Hepatocyte (in vitro differentiated cells): ENCODE results near the gene ABR. TPM values are rescaled to one million over a fixed set of nuclear protein-coding genes. Genes with fewer than 3 reads are reported as not detected.

Experiments
- DNase-seq: peaks from one replicate; pipeline ENCODE4 v3.0.0-alpha.2; 2016; ENCODE audit warnings: low spot score
- H2AFZ ChIP-seq: fragments of 200-600 bp; sonication (generic); 2 replicates; pipeline ENCODE4 v1.6.0; 2016; ENCODE audit warnings: antibody characterized with exemption, mild to moderate bottlenecking
- H3K27ac ChIP-seq: fragments of 200-600 bp; sonication (generic); 2 replicates; pipeline ENCODE4 v1.5.1; 2016; ENCODE audit warnings: mild to moderate bottlenecking
- H3K27me3 ChIP-seq: fragments of 200-600 bp; sonication (generic); 2 replicates; pipeline ENCODE4 v1.6.1; 2016
- H3K36me3 ChIP-seq: fragments of 200-600 bp; sonication (generic); replicated peaks from 2 replicates; pipeline ENCODE4 v1.5.1; 2016; ENCODE audit warnings: low read depth; ENCODE audit not compliant: insufficient read depth
- H3K4me1 ChIP-seq: fragments of 200-600 bp; sonication (generic); 2 replicates; pipeline ENCODE4 v1.5.1; 2016; ENCODE audit warnings: mild to moderate bottlenecking, moderate library complexity; ENCODE audit not compliant: insufficient read depth
- H3K4me2 ChIP-seq: fragments of 200-600 bp; sonication (generic); 2 replicates; pipeline ENCODE4 v1.6.0; 2016
- H3K4me3 ChIP-seq: fragments of 200-600 bp; sonication (generic); 2 replicates; pipeline ENCODE4 v1.5.1; 2016; ENCODE audit warnings: mild to moderate bottlenecking
- H3K79me2 ChIP-seq: fragments of 200-600 bp; sonication (generic); 2 replicates; pipeline ENCODE4 v1.6.0; 2017; ENCODE audit warnings: mild to moderate bottlenecking
- H3K9me2 ChIP-seq: fragments of 200-600 bp; sonication (generic); replicated peaks from 2 replicates; pipeline ENCODE4 v1.6.0; 2017; ENCODE audit warnings: mild to moderate bottlenecking; ENCODE audit not compliant: insufficient read depth
- H3K9me3 ChIP-seq: fragments of 200-600 bp; sonication (generic); 2 replicates; pipeline ENCODE4 v1.5.1; 2016; ENCODE audit warnings: low read depth, mild to moderate bottlenecking
- H4K20me1 ChIP-seq: fragments of 200-600 bp; sonication (generic); 2 replicates; pipeline ENCODE4 v1.6.0; 2016; ENCODE audit warnings: mild to moderate bottlenecking; ENCODE audit not compliant: insufficient read depth, poor library complexity, severe bottlenecking
- CTCF ChIP-seq: fragments of 200-600 bp; sonication (generic); IDR thresholded peaks from 2 replicates; pipeline ENCODE4 v1.5.1; 2016; ENCODE audit warnings: antibody characterized with exemption, mild to moderate bottlenecking; ENCODE audit not compliant: poor library complexity
- EZH2 ChIP-seq: fragments of 200-600 bp; sonication (generic); IDR thresholded peaks from 2 replicates; pipeline ENCODE4 v1.6.1; 2016; ENCODE audit warnings: antibody characterized with exemption, mild to moderate bottlenecking, borderline replicate concordance
- EZH2phosphoT487 ChIP-seq: fragments of 200-600 bp; sonication (generic); IDR thresholded peaks from one replicate; pipeline ENCODE4 v1.6.1; 2018; ENCODE audit warnings: antibody characterized with exemption, mild to moderate bottlenecking, low read depth, moderate library complexity; ENCODE audit not compliant: unreplicated experiment, severe bottlenecking
- WGBS: methylation state at CpG from one replicate; pipeline ENCODE4 v1.1.6; 2016; ENCODE audit warnings: low lambda C conversion rate; ENCODE audit errors: missing lambda C conversion rate; 5-methylcytosine and 5-hydroxymethylcytosine counted together
- polyA plus RNA-seq: library from polyadenylated mRNA; unstranded; fragments of >200 nt; fragmentation: Nextera tagmentation; extraction: Ambion mirVana; gene quantifications from 2 replicates; pipeline ENCODE4 v1.2.1, GENCODE V29; 2016
- total RNA-seq: library from RNA; depleted of rRNA; stranded (reverse); fragments of >200 nt; gene quantifications from 2 replicates; pipeline ENCODE4 v1.2.3, GENCODE V29; 2014

ABR gene
- total and polyA plus RNA-seq, 2 experiments from 2014 or later, result 26.8 to 51.5 TPM

GRCh38 chr17:1010586-1010985 lies 169.2 kb downstream of the ABR start:
- Histone ChIP-seq H3K36me3 (no peaks in the 10 kb centered on the region), H3K79me2 (no peaks in the 10 kb centered on the region), H3K27me3 (no peaks in the 10 kb centered on the region), H3K27ac (no peak overlapping the region), H3K9me2 (no peaks in the 10 kb centered on the region), H3K4me3 (no peak overlapping the region), H3K4me2 (no peak overlapping the region), H3K9me3 (no peaks in the 10 kb centered on the region), H2AFZ (no peak overlapping the region), H3K4me1 (peaks cover 5% of the 10 kb centered on the region), H4K20me1 (no peaks in the 10 kb centered on the region)
- 92% methylated on average over 14 of the region's 14 CpGs for WGBS
- TF ChIP-seq CTCF (no peak), EZH2 (no peak), EZH2phosphoT487 (no peak)
- no peak for DNase-seq

GRCh38 chr17:1010086-1010450 lies 169.7 kb downstream of the ABR start:
- Histone ChIP-seq H3K9me2 (no peaks in the 10 kb centered on the region), H3K36me3 (no peaks in the 10 kb centered on the region), H3K4me1 (peaks cover 11% of the 10 kb centered on the region), H3K79me2 (no peaks in the 10 kb centered on the region), H3K27me3 (no peaks in the 10 kb centered on the region), H3K4me3 (no peak overlapping the region), H2AFZ (no peak overlapping the region), H3K4me2 (no peak overlapping the region), H3K9me3 (no peaks in the 10 kb centered on the region), H4K20me1 (no peaks in the 10 kb centered on the region), H3K27ac (no peak overlapping the region)
- 91% methylated on average over 10 of the region's 10 CpGs for WGBS
- DNase-seq, result no peak
- TF ChIP-seq CTCF (no peak), EZH2phosphoT487 (no peak), EZH2 (no peak)

GRCh38 chr17:1009229-1010085 lies 170.3 kb downstream of the ABR start:
- peaks cover 17% of the 10 kb centered on the region for H3K4me1 ChIP-seq
- H3K9me2 ChIP-seq, result no peaks in the 10 kb centered on the region
- H3K27me3 ChIP-seq, result no peaks in the 10 kb centered on the region
- H3K79me2 ChIP-seq, result no peaks in the 10 kb centered on the region
- no peak overlapping the region for H2AFZ ChIP-seq
- no peak for TF ChIP-seq EZH2phosphoT487
- no peak for TF ChIP-seq CTCF
- no peak for TF ChIP-seq EZH2
- 86% methylated on average over 19 of the region's 19 CpGs for WGBS
- H3K4me2 ChIP-seq, result no peak overlapping the region
- H3K9me3 ChIP-seq, result no peaks in the 10 kb centered on the region
- H3K4me3 ChIP-seq, result no peak overlapping the region
- H4K20me1 ChIP-seq, result no peaks in the 10 kb centered on the region
- no peaks in the 10 kb centered on the region for H3K36me3 ChIP-seq
- H3K27ac ChIP-seq, result no peak overlapping the region
- DNase-seq, result no peak
